Measurements from ENCODE around the gene PKD1.

The PKD1 gene

DNA sequence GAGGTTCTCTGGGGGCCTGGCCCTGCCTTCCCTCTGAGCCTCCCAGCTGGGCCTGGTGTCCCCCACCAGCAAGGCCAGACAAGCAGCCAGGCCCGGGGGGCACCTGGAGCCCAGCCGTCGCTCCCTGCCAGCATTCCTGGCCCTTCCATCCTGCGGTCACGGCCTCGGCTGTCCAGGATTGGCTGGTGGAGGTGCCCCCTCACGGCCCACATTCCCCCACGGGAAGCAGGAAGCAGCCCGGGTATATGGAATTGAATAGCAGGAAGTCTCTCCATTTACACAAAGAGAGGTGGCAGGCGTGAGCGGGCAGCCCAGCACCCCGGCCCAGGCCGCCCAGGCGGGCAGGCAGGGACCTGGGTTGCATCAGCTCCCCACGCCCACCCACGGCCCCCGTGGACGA lies 34.4 kb upstream of the PKD1 start:
- no peak for DNase-seq (ENCODE audit: low read depth in 2 of 2)

GRCh38 chr16:2167068-2167638 lies 31.5 kb upstream of the PKD1 start:
- DNase-seq (ENCODE audit: low read depth in 2 of 2): no peak

DNA sequence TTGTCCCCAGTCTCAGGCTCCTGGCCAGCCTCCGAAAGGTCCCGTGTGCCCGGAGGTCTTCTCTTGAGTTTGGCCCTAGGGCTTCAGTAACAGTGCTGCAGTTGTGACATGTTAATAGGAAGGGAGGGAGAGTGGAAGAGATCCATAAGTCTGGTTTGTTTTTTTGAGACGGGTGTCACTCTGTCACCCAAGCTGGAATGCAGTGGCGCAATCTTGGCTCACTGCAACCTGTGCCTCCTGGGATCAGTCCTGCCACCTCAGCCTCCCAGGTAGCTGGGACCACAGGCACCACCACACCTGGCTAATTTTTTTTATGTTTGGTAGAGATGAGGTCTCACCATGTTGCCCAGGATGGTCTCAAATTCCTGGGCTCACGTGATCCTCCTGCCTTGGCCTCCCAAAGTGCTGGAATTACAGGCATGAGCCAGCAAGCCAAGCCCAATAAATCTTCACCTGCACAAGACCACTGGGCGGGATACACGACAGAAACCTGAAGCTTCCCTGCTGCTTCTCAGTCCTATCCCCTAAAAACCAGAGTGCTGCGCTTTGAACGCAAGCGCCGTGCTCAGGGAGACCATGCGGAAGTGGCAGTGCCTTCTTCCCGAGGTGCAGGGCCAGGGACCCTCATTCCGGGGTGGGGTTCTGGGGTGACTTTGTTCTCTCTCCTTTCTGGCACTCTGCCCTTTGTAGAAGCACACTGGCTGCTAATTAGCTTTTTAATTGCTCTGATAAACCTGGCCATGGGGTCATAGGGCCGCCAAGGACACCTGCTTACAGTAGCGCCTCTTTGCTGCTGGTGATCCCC lies 30.8 kb upstream of the PKD1 start:
- DNase-seq (ENCODE audit: low read depth in 2 of 2): no peak

- DNase-seq (ENCODE audit: low read depth in 2 of 2): no peak
Measured at GRCh38 chr16:2165861-2166260, 30.2 kb upstream of the PKD1 start.

DNA sequence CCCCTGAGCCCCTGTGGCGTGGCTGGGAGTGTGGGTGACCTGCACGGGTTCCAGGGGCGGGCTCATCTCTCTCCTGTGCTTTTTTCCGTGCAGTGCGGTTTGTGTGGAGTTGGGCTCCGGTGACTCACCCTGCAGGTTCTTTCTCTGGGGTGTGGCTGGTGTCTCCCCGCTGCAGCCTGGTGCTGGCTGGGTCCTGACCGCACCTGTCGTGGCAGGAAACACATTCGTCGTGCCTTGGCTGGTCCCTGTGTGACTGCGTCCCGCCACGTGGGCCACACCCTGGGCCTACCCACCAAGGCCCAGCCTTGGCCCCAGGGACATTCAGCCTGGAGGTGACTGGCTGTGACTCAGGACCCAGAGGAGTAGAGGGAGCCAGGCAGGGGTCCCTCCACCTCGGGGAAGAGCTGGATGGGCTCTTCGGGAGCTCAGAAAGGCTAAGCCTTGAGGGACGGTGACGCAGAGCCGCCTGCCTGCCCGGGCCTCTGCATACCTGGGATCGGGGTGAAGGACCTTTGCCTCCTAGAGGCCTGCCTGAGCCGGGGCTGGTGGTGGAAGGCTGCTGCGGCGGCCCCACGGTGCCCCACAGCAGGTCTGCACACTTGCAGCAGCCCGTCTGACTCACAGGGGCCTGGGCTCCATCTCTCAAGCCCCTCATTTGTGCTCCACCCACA lies 27.6 kb upstream of the PKD1 start:
- no peak for DNase-seq (ENCODE audit: low read depth in 2 of 2)

GRCh38 chr16:2162676-2163118 lies 27.0 kb upstream of the PKD1 start:
- DNase-seq (ENCODE audit: low read depth in 2 of 2): no peak

DNA sequence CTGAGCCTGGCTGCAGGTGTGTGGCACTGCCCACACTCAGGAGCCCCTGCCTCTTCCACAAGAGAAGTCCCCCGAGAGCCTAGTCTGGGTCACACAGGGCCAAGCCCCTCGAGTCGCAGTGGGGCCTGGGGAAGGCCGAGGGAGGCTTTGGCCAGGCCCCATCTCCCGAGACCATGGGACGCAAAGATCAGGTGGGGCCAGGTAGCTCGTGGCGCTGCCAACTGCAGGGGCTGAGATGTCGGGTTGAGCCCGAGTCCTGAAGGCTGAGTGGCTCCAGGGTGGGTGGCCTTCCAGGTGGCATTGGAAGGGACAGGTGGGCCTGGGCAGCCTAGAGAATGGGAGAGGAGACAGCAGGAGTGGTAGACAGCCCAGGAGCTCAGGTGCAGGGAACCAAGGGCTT lies 26.2 kb upstream of the PKD1 start:
- DNase-seq (ENCODE audit: low read depth in 2 of 2): no peak

GRCh38 chr16:2160915-2161551 lies 25.3 kb upstream of the PKD1 start:
- DNase-seq (ENCODE audit: low read depth in 2 of 2): no peak

- no peak for DNase-seq (ENCODE audit: low read depth in 2 of 2)
Measured at GRCh38 chr16:2159175-2159838, 23.6 kb upstream of the PKD1 start.

DNA sequence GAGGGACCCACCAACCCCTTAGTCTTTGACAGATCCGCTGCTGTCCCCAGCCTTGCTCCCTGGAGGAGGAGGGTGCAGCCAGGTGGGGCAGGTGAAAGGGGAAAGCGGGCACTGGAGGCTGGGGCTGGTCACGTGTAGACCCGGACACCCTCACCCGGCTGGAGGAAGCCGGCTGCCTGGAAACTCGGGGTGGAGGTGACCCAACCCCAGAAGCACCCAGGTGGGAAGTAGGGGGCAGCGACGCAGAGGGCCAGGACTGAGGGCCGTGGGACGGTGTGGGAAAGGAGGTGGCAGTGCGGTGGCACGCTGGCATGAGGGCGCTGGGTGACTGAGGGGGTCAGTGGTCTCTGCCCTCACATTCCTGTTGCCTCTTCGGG lies 22.6 kb upstream of the PKD1 start:
- DNase-seq (ENCODE audit: low read depth in 2 of 2): no peak

DNA sequence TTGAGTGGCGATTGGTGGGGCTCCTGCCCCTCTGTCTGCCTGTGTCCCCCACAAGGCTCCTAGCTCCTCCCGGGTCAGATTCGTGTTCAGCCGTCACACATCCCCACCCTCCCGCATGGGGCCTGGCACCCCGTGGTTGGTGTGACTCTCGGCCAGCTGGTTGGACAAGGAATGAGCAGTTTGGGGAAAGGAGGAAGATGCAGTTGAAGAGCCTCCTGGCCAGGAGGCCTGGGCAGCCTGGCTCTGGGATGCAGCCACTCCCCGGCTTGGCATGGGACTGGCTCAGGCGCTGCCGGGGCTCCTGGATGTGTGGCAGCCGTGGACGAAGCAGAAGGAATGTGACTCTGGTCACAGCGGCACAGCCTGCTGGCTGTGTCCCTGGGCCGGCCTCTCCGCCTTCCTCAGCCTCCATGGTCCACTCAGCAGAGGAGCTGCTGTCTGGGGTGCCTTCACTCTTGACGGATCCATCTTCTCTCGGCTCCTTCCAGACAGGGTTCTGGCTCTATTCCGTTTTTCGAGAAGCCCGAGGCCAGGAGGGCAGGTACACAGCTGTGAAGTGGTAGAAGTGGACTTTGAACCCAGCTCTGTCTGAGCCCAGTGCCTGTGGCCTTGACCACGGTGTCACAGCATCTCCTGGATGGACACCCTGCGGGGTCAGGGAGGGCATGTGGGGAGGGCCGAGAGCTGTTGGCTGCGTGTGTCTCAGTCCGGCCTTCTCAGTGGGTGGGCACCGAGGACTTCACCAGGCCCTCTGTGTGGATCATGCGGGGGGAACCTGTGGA lies 22.0 kb upstream of the PKD1 start:
- no peak for DNase-seq (ENCODE audit: low read depth in 2 of 2)

GRCh38 chr16:2156849-2157224 lies 21.1 kb upstream of the PKD1 start:
- DNase-seq (ENCODE audit: low read depth in 2 of 2): no peak

GRCh38 chr16:2155977-2156848 lies 20.5 kb upstream of the PKD1 start:
- no peak for DNase-seq (ENCODE audit: low read depth in 2 of 2)

- peak; percentile 94 to 96 for DNase-seq (ENCODE audit: low read depth in 2 of 2)
Measured at GRCh38 chr16:2155091-2155950, 19.6 kb upstream of the PKD1 start, which contains the start of gene TRAF7. Gene TRAF7 (plus strand): TSS chr16:2155782. CDS start chr16:2163921, 8,139 bp downstream.

DNA sequence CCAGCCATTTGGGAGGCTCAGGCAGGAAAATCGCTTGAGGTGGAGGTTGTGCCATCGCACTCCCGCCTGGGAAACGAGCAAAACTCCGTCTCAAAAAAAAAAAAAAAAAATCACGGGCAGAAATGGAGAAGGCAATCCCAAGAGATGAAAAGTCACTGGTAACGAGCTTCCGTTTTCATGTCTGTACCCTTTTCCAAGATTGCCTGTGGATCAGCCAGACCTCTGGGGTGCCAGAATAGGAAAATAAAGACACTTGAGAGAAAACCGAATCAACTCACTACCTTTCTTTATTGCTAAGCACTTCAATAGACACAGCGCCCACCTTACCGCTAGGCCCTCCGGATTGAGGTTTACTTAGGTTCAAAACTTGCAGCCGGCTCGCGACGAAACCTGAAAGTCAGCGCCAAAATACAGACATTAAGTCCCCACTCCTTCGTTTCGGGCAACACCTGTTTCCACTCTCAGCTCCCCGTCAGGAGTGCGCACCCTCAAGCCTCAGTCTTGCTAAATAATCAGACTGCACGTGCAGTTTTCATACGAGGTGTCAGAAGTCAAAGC lies 18.9 kb upstream of the PKD1 start:
- peak; percentile 25 to 38 for DNase-seq (ENCODE audit: low read depth in 2 of 2)

DNA sequence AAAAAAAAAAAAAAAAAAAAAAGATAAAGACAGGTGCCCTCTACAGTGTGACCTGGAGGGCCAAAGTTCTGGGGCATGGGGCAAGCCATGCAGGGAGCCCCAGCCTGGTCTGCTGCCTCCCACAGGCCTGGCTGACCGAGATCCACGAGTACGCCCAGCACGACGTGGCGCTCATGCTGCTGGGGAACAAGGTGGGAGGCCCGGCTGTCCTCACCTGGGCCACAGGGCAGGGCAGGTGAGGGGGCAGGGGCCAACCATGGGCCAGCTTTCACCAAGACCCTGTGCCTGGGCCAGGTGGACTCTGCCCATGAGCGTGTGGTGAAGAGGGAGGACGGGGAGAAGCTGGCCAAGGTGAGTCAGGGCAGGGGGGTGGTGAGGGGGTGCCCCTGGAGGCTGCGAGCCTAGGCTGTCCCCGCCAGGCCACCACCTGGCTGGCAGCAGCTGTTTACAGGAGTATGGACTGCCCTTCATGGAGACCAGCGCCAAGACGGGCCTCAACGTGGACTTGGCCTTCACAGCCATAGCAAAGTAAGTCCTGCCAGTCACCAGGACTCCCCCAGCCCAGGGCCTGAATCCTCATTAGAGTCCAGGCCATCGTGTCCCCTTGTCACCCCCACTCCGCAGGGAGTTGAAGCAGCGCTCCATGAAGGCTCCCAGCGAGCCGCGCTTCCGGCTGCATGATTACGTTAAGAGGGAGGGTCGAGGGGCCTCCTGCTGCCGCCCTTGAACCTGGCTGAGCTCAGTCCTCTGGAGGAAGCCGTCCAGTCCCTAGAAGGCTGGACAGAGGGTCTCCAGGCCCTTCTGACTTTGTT lies 17.2 kb upstream of the PKD1 start:
- peak in 1 of 2 donors; percentile 28 for DNase-seq (ENCODE audit: low read depth in 2 of 2)

DNA sequence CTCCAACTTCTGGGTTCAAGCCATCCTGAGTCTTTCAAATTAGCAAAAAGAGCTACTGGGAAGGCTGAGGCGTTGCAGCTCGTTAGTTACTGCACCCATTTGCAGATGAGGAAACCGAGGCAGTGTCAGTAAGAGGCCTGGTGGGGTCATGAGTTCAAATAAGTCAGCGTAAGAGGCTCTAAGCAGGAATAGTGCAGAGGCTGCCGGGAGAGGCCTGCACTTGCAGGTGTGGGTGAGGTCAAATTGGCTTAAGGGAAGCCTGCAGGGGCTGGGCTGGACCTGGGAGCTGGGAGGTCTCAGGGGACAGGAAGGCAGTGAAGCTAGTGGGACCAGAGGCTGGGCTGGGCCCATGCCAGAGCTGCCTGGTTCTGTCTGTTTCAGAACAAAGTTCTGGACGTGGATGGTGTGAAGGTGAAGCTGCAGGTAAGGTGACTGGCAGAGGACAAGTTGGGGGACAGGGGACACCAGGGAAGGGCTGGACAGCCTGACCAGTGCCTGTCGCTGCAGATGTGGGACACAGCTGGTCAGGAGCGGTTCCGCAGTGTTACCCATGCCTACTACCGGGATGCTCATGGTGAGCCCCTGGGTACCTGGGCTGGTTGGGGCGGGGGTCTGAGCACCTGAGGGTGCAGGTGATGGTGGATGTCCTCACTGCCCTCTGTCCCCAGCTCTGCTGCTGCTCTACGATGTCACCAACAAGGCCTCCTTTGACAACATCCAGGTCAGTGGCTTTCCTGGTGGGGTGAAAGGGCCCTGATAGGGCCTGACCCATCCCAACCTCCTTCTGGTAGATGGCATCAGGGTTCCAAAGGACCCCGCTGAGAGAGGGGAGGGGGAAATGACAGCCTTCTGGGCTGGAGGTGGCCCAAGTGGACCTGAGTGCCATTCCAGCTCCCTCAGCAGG lies 15.7 kb upstream of the PKD1 start:
- DNase-seq (ENCODE audit: low read depth in 2 of 2): peak in 1 of 2 donors; percentile 27
